ENCODE results near the gene ABCC1.
A peak's percentile ranks its signal among the peaks of the same experiment; 100 is the strongest.

The ABCC1 gene

GRCh38 chr16:16141784-16142396 is 192.5 kb downstream of the ABCC1 start:
- TF ChIP-seq CTCF (IDR thresholded peaks at IDR 0.05; ENCODE audit: insufficient read depth, missing control alignments), result no peak
- DNase-seq (ENCODE audit: insufficient read length, low spot score), result no peak
- no peak for FAIRE-seq

- DNase-seq (ENCODE audit: insufficient read length, low spot score) (no peak), FAIRE-seq (no peak)
- peak; percentile 39 for TF ChIP-seq CTCF (IDR thresholded peaks at IDR 0.05; ENCODE audit: insufficient read depth, missing control alignments)
Measured at GRCh38 chr16:16143038-16143763, 193.8 kb downstream of the ABCC1 start.

GRCh38 chr16:16143931-16144330 is 194.5 kb downstream of the ABCC1 start:
- DNase-seq (ENCODE audit: insufficient read length, low spot score), result no peak
- TF ChIP-seq CTCF (IDR thresholded peaks at IDR 0.05; ENCODE audit: insufficient read depth, missing control alignments), result no peak
- FAIRE-seq, result no peak

GRCh38 chr16:16144416-16144815 is 195.0 kb downstream of the ABCC1 start:
- DNase-seq (ENCODE audit: insufficient read length, low spot score) (no peak), FAIRE-seq (no peak)
- TF ChIP-seq CTCF (IDR thresholded peaks at IDR 0.05; ENCODE audit: insufficient read depth, missing control alignments), result no peak

- FAIRE-seq, result no peak
- TF ChIP-seq CTCF (IDR thresholded peaks at IDR 0.05; ENCODE audit: insufficient read depth, missing control alignments), result no peak
- DNase-seq (ENCODE audit: insufficient read length, low spot score), result no peak
Measured at GRCh38 chr16:16145286-16145685, 195.9 kb downstream of the ABCC1 start.

GRCh38 chr16:16146380-16147315 is 197.2 kb downstream of the ABCC1 start:
- TF ChIP-seq CTCF (IDR thresholded peaks at IDR 0.05; ENCODE audit: insufficient read depth, missing control alignments), result no peak
- FAIRE-seq (no peak), DNase-seq (ENCODE audit: insufficient read length, low spot score) (no peak)
